Ureter (tissue), 1 donor: ENCODE data around the gene LTB. TPM values are rescaled to one million over a fixed set of nuclear protein-coding genes. Genes with fewer than 3 reads are reported as not detected.

Experiments
- DNase-seq: peaks from one replicate; pipeline ENCODE4 v3.0.0-alpha.2; 2020; ENCODE audit warnings: low spot score
- total RNA-seq: library from RNA; stranded (reverse); gene quantifications from one replicate; pipeline ENCODE4 v1.2.4, GENCODE V29; 2023
- donor health status: DM: yes; HTN: yes; CAD: no.

Gene LTB
- total RNA-seq: 0.42 TPM

GRCh38 chr6:31582230-31582643, at the start of gene LTB:
Gene LTB, minus strand, starts transcription at chr6:31582424. Its CDS starts 7 bp downstream, at chr6:31582417.
- DNase-seq: no peak

- DNase-seq: no peak
Measured at GRCh38 chr6:31631681-31632278, 49.6 kb upstream of the LTB start.

- no peak for DNase-seq
Measured at GRCh38 chr6:31631209-31631608, 49.0 kb upstream of the LTB start.

GRCh38 chr6:31630177-31630934, 48.1 kb upstream of the LTB start:
- no peak for DNase-seq

- DNase-seq: no peak
Measured at GRCh38 chr6:31629014-31629413, 46.8 kb upstream of the LTB start.

GRCh38 chr6:31627690-31628287, 45.6 kb upstream of the LTB start:
- no peak for DNase-seq

GRCh38 chr6:31626952-31627351, 44.7 kb upstream of the LTB start:
- no peak for DNase-seq

GRCh38 chr6:31624070-31624469, 41.8 kb upstream of the LTB start:
- no peak for DNase-seq

GRCh38 chr6:31622684-31623091, 40.5 kb upstream of the LTB start:
- DNase-seq: peak; percentile 77

GRCh38 chr6:31621991-31622390, 39.8 kb upstream of the LTB start:
- no peak for DNase-seq

- DNase-seq: no peak
Measured at GRCh38 chr6:31621320-31621939, 39.2 kb upstream of the LTB start.

GRCh38 chr6:31620586-31621319, 38.5 kb upstream of the LTB start, which contains the start of gene PRRC2A:
Gene PRRC2A, plus strand, starts transcription at chr6:31620715. Its CDS starts 2,075 bp downstream, at chr6:31622790.
- DNase-seq: no peak

- DNase-seq: peak; percentile 98
Measured at GRCh38 chr6:31619805-31620585, 37.8 kb upstream of the LTB start.

GRCh38 chr6:31617010-31617409, 34.8 kb upstream of the LTB start:
- no peak for DNase-seq

- no peak for DNase-seq
Measured at GRCh38 chr6:31615748-31616147, 33.5 kb upstream of the LTB start.

- DNase-seq: no peak
Measured at GRCh38 chr6:31614684-31615578, 32.7 kb upstream of the LTB start, which contains the start of gene AIF1. Gene AIF1, plus strand, starts transcription at chr6:31615234. Its CDS starts 96 bp downstream, at chr6:31615330.

GRCh38 chr6:31614075-31614619, 31.9 kb upstream of the LTB start:
- no peak for DNase-seq

- DNase-seq: no peak
Measured at GRCh38 chr6:31610968-31611367, 28.7 kb upstream of the LTB start.
